OCI-LY3 (cell line): ENCODE results near the gene GALNT16.
"Not testable (repeated sequence)": the region's sequence is repeated elsewhere in the genome, so short reads cannot be mapped to it uniquely, and the experiment has no call there.

Experiments
- EZH2phosphoT487 ChIP-seq: fragments of 200-600 bp; shearing (Covaris generic); IDR thresholded peaks from 2 replicates; pipeline ENCODE4 v1.6.1; 2018; ENCODE audit warnings: antibody characterized with exemption, mixed run types, low read depth
- TF ChIP-seq, protein P1 (sequence below): fragments of 200-600, 300-600 bp; sonication (generic); IDR thresholded peaks from 2 replicates; pipeline ENCODE4 v1.5.1; 2014; ENCODE audit warnings: antibody characterized with exemption, low read length, low read depth

DNA sequence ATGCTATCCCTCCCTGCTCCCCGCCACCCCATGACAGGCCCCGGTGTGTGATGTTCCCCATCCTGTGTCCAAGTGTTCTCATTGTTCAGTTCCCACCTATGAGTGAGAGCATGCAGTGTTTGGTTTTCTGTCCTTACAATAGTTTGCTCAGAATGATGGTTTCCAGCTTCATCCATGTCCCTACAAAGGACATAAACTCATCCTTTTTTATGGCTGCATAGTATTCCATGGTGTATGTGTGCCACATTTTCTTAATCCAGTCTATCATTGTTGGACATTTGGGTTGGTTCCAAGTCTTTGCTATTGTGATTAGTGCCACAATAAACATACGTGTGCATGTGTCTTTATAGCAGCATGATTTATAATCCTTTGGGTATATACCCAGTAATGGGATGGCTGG, 17.4 kb downstream of the GALNT16 start:
- TF ChIP-seq, protein P1, sequence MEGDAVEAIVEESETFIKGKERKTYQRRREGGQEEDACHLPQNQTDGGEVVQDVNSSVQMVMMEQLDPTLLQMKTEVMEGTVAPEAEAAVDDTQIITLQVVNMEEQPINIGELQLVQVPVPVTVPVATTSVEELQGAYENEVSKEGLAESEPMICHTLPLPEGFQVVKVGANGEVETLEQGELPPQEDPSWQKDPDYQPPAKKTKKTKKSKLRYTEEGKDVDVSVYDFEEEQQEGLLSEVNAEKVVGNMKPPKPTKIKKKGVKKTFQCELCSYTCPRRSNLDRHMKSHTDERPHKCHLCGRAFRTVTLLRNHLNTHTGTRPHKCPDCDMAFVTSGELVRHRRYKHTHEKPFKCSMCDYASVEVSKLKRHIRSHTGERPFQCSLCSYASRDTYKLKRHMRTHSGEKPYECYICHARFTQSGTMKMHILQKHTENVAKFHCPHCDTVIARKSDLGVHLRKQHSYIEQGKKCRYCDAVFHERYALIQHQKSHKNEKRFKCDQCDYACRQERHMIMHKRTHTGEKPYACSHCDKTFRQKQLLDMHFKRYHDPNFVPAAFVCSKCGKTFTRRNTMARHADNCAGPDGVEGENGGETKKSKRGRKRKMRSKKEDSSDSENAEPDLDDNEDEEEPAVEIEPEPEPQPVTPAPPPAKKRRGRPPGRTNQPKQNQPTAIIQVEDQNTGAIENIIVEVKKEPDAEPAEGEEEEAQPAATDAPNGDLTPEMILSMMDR, result not testable (repeated sequence)
- not testable (repeated sequence) for TF ChIP-seq EZH2phosphoT487
